HEK293T (cell line): ENCODE results near the gene CXCL14.

Source experiments
- ARNT ChIP-seq: fragments of 450-650 bp; IDR thresholded peaks from 2 replicates; pipeline ENCODE4 v1.6.1; 2017; ENCODE audit warnings: mild to moderate bottlenecking
- BHLHE40 ChIP-seq: fragments of 450-650 bp; IDR thresholded peaks from 2 replicates; pipeline ENCODE4 v1.6.1; 2016; ENCODE audit warnings: mild to moderate bottlenecking, moderate library complexity, borderline replicate concordance
- CTBP1 ChIP-seq: fragments of 450-650 bp; IDR thresholded peaks from 2 replicates; pipeline ENCODE4 v1.6.1; 2016; ENCODE audit warnings: borderline replicate concordance
- ELF4 ChIP-seq: fragments of 450-650 bp; IDR thresholded peaks from 2 replicates; pipeline ENCODE4 v1.6.1; 2017; ENCODE audit warnings: antibody characterized with exemption
- FOXK2 ChIP-seq: fragments of 450-650 bp; IDR thresholded peaks from 2 replicates; pipeline ENCODE4 v1.6.1; 2016; ENCODE audit warnings: mild to moderate bottlenecking
- FOXM1 ChIP-seq: fragments of 450-650 bp; IDR thresholded peaks from 2 replicates; pipeline ENCODE4 v1.6.1; 2017; ENCODE audit warnings: mild to moderate bottlenecking, borderline replicate concordance
- HDGF ChIP-seq: fragments of 450-650 bp; IDR thresholded peaks from 2 replicates; pipeline ENCODE4 v1.6.1; 2017; ENCODE audit warnings: antibody characterized with exemption, borderline replicate concordance
- LEF1 ChIP-seq: fragments of 450-650 bp; IDR thresholded peaks from 2 replicates; pipeline ENCODE4 v1.6.1; 2017; ENCODE audit warnings: mild to moderate bottlenecking, borderline replicate concordance
- NFRKB ChIP-seq: fragments of 450-650 bp; IDR thresholded peaks from 2 replicates; pipeline ENCODE4 v1.6.1; 2016; ENCODE audit warnings: mild to moderate bottlenecking, moderate library complexity
- PKNOX1 ChIP-seq: fragments of 450-650 bp; IDR thresholded peaks from 2 replicates; pipeline ENCODE4 v1.6.1; 2016
- SP1 ChIP-seq: fragments of 450-650 bp; IDR thresholded peaks from 2 replicates; pipeline ENCODE4 v1.6.1; 2017
- SUZ12 ChIP-seq: fragments of 450-650 bp; IDR thresholded peaks from 2 replicates; pipeline ENCODE4 v1.6.1; 2016; ENCODE audit warnings: mild to moderate bottlenecking
- TARDBP ChIP-seq: fragments of 450-650 bp; IDR thresholded peaks from 2 replicates; pipeline ENCODE4 v1.6.1; 2016
- ZNF384 ChIP-seq: fragments of 450-650 bp; IDR thresholded peaks from 2 replicates; pipeline ENCODE4 v1.6.1; 2016

DNA sequence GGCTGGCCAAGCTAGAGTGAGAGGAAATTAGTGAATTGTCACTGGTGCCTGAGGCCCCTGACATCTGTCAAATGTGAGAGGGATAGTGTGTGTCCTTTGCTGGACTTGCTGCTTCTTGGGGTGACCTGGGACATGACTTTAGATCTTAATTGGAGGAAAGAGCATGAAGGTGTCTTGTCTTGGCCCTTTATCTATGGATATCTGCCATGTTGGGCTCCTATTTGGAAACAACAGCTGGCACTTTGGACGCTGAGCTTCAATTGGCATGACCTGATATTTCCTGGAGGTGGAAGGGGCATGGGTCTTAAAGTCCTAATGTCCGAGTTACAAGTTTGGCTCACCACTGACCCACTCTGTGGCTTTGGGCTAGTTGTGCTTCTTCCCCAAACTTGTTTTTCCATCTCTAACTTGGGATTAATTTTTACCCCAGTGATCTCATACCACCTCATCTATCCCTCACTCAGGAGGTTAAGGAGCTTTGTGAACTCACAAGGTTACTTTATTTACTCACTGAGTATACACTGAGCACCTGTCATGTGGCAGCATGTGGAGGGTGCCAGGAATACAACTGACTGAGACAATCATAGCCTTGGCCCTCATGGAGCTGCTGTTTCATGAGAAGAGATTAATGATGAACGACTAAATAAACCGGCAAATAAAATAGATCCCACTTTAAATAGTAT, 30.1 kb upstream of the CXCL14 start:
- TF ChIP-seq NFRKB (no peak), PKNOX1 (no peak), SP1 (no peak), HDGF (no peak), BHLHE40 (no peak), ZNF384 (no peak), TARDBP (no peak), ELF4 (no peak), SUZ12 (no peak), FOXK2 (no peak), LEF1 (no peak), ARNT (no peak), FOXM1 (no peak), CTBP1 (no peak)
